ENCODE results near the gene TMEM125. TPM values are rescaled to one million over a fixed set of nuclear protein-coding genes. Genes with fewer than 3 reads are reported as not detected.

TMEM125 gene
- total RNA-seq, 3 donors from 2014 or later, result 19.3 to 30.1 TPM; not detected in 1

- TF ChIP-seq POLR2A (IDR thresholded peaks at IDR 0.05) (no peak), CTCF (IDR thresholded peaks at IDR 0.05) (no peak), POLR2AphosphoS5 (IDR thresholded peaks at IDR 0.05) (no peak)
- H3K27ac ChIP-seq, result no peak overlapping the region
Observed at GRCh38 chr1:43317817-43318471, 48.2 kb downstream of the TMEM125 start.

GRCh38 chr1:43318831-43319230 is 49.0 kb downstream of the TMEM125 start:
- peak in 1 of 2 donors; percentile 7 for DNase-seq (ENCODE audit: low spot score in 2 of 2)
- no peak overlapping the region for H3K4me3 ChIP-seq
- H3K9me3 ChIP-seq, result no peaks in the 10 kb centered on the region
- no peaks in the 10 kb centered on the region for H3K27me3 ChIP-seq
- H3K4me1 ChIP-seq, result no peaks in the 10 kb centered on the region
- intact Hi-C loops (cut with DNase I; ENCODE audit: low total_unique reads), result no loop called here
- no peaks in the 10 kb centered on the region for H3K36me3 ChIP-seq
- TF ChIP-seq CTCF (IDR thresholded peaks at IDR 0.05) (no peak), POLR2AphosphoS5 (IDR thresholded peaks at IDR 0.05) (no peak)
- H3K27ac ChIP-seq, result no peak overlapping the region

More at GRCh38 chr1:43317817-43318471, 48.2 kb downstream of the TMEM125 start:
- Histone ChIP-seq H3K27me3 (no peaks in the 10 kb centered on the region), H3K36me3 (no peaks in the 10 kb centered on the region), H3K9me3 (no peaks in the 10 kb centered on the region), H3K4me1 (no peaks in the 10 kb centered on the region), H3K4me3 (no peak overlapping the region)
- intact Hi-C loops (cut with DNase I; ENCODE audit: low total_unique reads), result no loop called here
- DNase-seq (ENCODE audit: low spot score in 2 of 2), result peak in 1 of 2 donors; percentile 44

- Histone ChIP-seq H3K4me1 (no peaks in the 10 kb centered on the region), H3K36me3 (no peaks in the 10 kb centered on the region), H3K9me3 (no peaks in the 10 kb centered on the region), H3K4me3 (no peak overlapping the region), H3K27me3 (no peaks in the 10 kb centered on the region), H3K27ac (no peak overlapping the region)
- intact Hi-C loops (cut with DNase I; ENCODE audit: low total_unique reads), result no loop called here
- peak in 1 of 2 donors; percentile 36 for DNase-seq (ENCODE audit: low spot score in 2 of 2)
- no peak for TF ChIP-seq CTCF (IDR thresholded peaks at IDR 0.05)
- TF ChIP-seq POLR2A (IDR thresholded peaks at IDR 0.05), result no peak
- TF ChIP-seq POLR2AphosphoS5 (IDR thresholded peaks at IDR 0.05), result no peak
Observed at GRCh38 chr1:43319288-43319687, 49.5 kb downstream of the TMEM125 start.

- Histone ChIP-seq H3K4me1 (no peaks in the 10 kb centered on the region), H3K36me3 (no peaks in the 10 kb centered on the region), H3K4me3 (no peak overlapping the region), H3K27ac (no peak overlapping the region), H3K27me3 (no peaks in the 10 kb centered on the region), H3K9me3 (peaks cover 0 to 4% of the 10 kb centered on the region in 2 donors)
- intact Hi-C loops (cut with DNase I; ENCODE audit: low total_unique reads), result no loop called here
- TF ChIP-seq POLR2AphosphoS5 (IDR thresholded peaks at IDR 0.05), result no peak
- no peak for TF ChIP-seq CTCF (IDR thresholded peaks at IDR 0.05)
- no peak for TF ChIP-seq POLR2A (IDR thresholded peaks at IDR 0.05)
- DNase-seq (ENCODE audit: low spot score in 2 of 2), result peak in 1 of 2 donors; percentile 34
Observed at GRCh38 chr1:43319766-43320165, 50.0 kb downstream of the TMEM125 start.

- no peak overlapping the region for H3K27ac ChIP-seq
- H3K4me1 ChIP-seq, result no peaks in the 10 kb centered on the region
- intact Hi-C loops (cut with DNase I; ENCODE audit: low total_unique reads), result no loop called here
- H3K36me3 ChIP-seq, result no peaks in the 10 kb centered on the region
- H3K9me3 ChIP-seq, result peaks cover 0 to 4% of the 10 kb centered on the region in 2 donors
- TF ChIP-seq POLR2A (IDR thresholded peaks at IDR 0.05) (no peak), POLR2AphosphoS5 (IDR thresholded peaks at IDR 0.05) (no peak), CTCF (IDR thresholded peaks at IDR 0.05) (no peak)
- H3K27me3 ChIP-seq, result no peaks in the 10 kb centered on the region
- peak in 1 of 2 donors; percentile 24 for DNase-seq (ENCODE audit: low spot score in 2 of 2)
- no peak overlapping the region for H3K4me3 ChIP-seq
Observed at GRCh38 chr1:43321331-43321891, 51.6 kb downstream of the TMEM125 start.

All from breast epithelium (tissue), 4 donors.